HepG2 (cell line): ENCODE measurements around the gene L1CAM. TPM values are rescaled to one million over a fixed set of nuclear protein-coding genes. Genes with fewer than 3 reads are reported as not detected.

Source experiments
- ARID2 ChIP-seq: sonication (generic); formaldehyde crosslinking; IDR thresholded peaks from 2 replicates; pipeline ENCODE4 v1.8.1; 2022; ENCODE audit warnings: mild to moderate bottlenecking, missing genetic modification reagents, borderline replicate concordance
- CBX2 ChIP-seq, 2 experiments: fragments of 200-600 bp in 1 of 2; sonication (generic); formaldehyde crosslinking in 1 of 2; IDR thresholded peaks; 2 replicates each; pipeline versions ENCODE4 v1.7.0 to v1.8.1; 2018 to 2022; ENCODE audit warnings: low read depth in 2 of 2, low read length in 1 of 2, mild to moderate bottlenecking in 1 of 2, missing genetic modification reagents in 1 of 2
- FOXO1 ChIP-seq: sonication (generic); formaldehyde crosslinking; IDR thresholded peaks from 2 replicates; pipeline ENCODE4 v1.4.0; 2020; ENCODE audit warnings: missing genetic modification reagents
- GMEB2 ChIP-seq: IDR thresholded peaks from 2 replicates; pipeline ENCODE4 v1.6.1; 2016; ENCODE audit warnings: missing biosample characterization, missing genetic modification reagents, low read depth
- HMGXB4 ChIP-seq, 2 experiments: sonication (generic) in 1 of 2; formaldehyde crosslinking in 1 of 2; IDR thresholded peaks; 2 replicates each; pipeline versions ENCODE4 v1.4.0 to v1.6.1; 2018 to 2020; ENCODE audit warnings: missing genetic modification reagents in 2 of 2, borderline replicate concordance in 1 of 2, low read depth in 1 of 2, mild to moderate bottlenecking in 1 of 2, missing biosample characterization in 1 of 2
- HOXA3 ChIP-seq: sonication (generic); formaldehyde crosslinking; IDR thresholded peaks from 2 replicates; pipeline ENCODE4 v1.5.0; 2020; ENCODE audit warnings: missing genetic modification reagents
- JUND ChIP-seq: sonication (generic); formaldehyde crosslinking; IDR thresholded peaks from 2 replicates; pipeline ENCODE4 v1.8.0; 2022; ENCODE audit warnings: mild to moderate bottlenecking, missing genetic modification reagents
- KLF15 ChIP-seq: sonication (generic); formaldehyde crosslinking; IDR thresholded peaks from 2 replicates; pipeline ENCODE4 v1.8.1; 2023; ENCODE audit warnings: borderline replicate concordance, mild to moderate bottlenecking, inconsistent platforms, missing genetic modification reagents, mixed read lengths
- MAFK ChIP-seq, 2 experiments: IDR thresholded peaks in 1 of 2; conservative IDR thresholded peaks in 1 of 2; 2 replicates each; pipeline ENCODE4 v1.6.1; 2011; ENCODE audit warnings: improper control_type of control experiment in 2 of 2, low read length in 2 of 2
- SALL1 ChIP-seq: sonication (generic); formaldehyde crosslinking; IDR thresholded peaks from 2 replicates; pipeline ENCODE4 v1.8.0; 2022; ENCODE audit warnings: mild to moderate bottlenecking, missing genetic modification reagents
- ZBTB38 ChIP-seq: sonication (generic); formaldehyde crosslinking; IDR thresholded peaks from 2 replicates; pipeline ENCODE4 v1.5.1; 2020; ENCODE audit warnings: mild to moderate bottlenecking, missing genetic modification reagents
- ZNF264 ChIP-seq: sonication (generic); formaldehyde crosslinking; IDR thresholded peaks from 2 replicates; pipeline ENCODE4 v1.4.0; 2020; ENCODE audit warnings: missing genetic modification reagents
- ZNF382 ChIP-seq: sonication (generic); formaldehyde crosslinking; IDR thresholded peaks from 2 replicates; pipeline ENCODE4 v1.5.0; 2020; ENCODE audit warnings: missing genetic modification reagents, mild to moderate bottlenecking, borderline replicate concordance
- ZNF383 ChIP-seq: sonication (generic); formaldehyde crosslinking; IDR thresholded peaks from 2 replicates; pipeline ENCODE4 v1.4.0; 2020; ENCODE audit warnings: missing genetic modification reagents, mild to moderate bottlenecking, borderline replicate concordance
- ZNF569 ChIP-seq: sonication (generic); formaldehyde crosslinking; IDR thresholded peaks from 2 replicates; pipeline ENCODE4 v1.5.0; 2020; ENCODE audit warnings: mild to moderate bottlenecking, missing genetic modification reagents, moderate library complexity, borderline replicate concordance
- ZNF616 ChIP-seq: sonication (generic); formaldehyde crosslinking; IDR thresholded peaks from 2 replicates; pipeline ENCODE4 v1.5.0; 2020; ENCODE audit warnings: low read depth, mild to moderate bottlenecking, missing genetic modification reagents
- polyA plus RNA-seq, 8 experiments: library from polyadenylated mRNA; depleted of rRNA in 3 of 8; stranded (reverse) in 7 of 8; unstranded in 1 of 8; fragments of >200 nt; fragmentation: Illumina TruSeq in 4 of 8; extraction: Trizol in 4 of 8; gene quantifications; 2 replicates each; pipeline versions ENCODE4 v1.2.1 to v1.2.3, GENCODE V29; 2011 to 2016; ENCODE audit warnings: low read depth in 4 of 8, missing spikeins in 1 of 8, mixed read lengths in 1 of 8; ENCODE audit not compliant: insufficient read depth in 1 of 8
- total RNA-seq, 5 experiments: library from RNA; depleted of rRNA; stranded (reverse); fragments of >200 nt; fragmentation: Illumina TruSeq; extraction: Trizol; gene quantifications; 2 replicates each; pipeline ENCODE4 v1.2.3, GENCODE V29; 2016; ENCODE audit warnings: low read depth in 1 of 5
- TF ChIP-seq, protein P1 (sequence below): sonication (generic); formaldehyde crosslinking; IDR thresholded peaks from 2 replicates; pipeline ENCODE4 v1.5.1; 2020; ENCODE audit warnings: missing genetic modification reagents, mild to moderate bottlenecking, borderline replicate concordance
- TF ChIP-seq, protein P2 (sequence below): sonication (generic); formaldehyde crosslinking; IDR thresholded peaks from 2 replicates; pipeline ENCODE4 v1.4.0; 2020; ENCODE audit warnings: missing genetic modification reagents
- TF ChIP-seq, protein P3 (sequence below): sonication (generic); formaldehyde crosslinking; IDR thresholded peaks from 2 replicates; pipeline ENCODE4 v1.8.0; 2022; ENCODE audit warnings: mild to moderate bottlenecking, missing genetic modification reagents, borderline replicate concordance
- TF ChIP-seq, protein P4 (sequence below): sonication (generic); formaldehyde crosslinking; IDR thresholded peaks from 2 replicates; pipeline ENCODE4 v1.4.0; 2020; ENCODE audit warnings: missing genetic modification reagents

L1CAM gene
- total and polyA plus RNA-seq, 2 of the 13 experiments (the other 11 are each of a cell fraction or from before 2014, with no cell fraction given), result 1.4 to 2.0 TPM

DNA sequence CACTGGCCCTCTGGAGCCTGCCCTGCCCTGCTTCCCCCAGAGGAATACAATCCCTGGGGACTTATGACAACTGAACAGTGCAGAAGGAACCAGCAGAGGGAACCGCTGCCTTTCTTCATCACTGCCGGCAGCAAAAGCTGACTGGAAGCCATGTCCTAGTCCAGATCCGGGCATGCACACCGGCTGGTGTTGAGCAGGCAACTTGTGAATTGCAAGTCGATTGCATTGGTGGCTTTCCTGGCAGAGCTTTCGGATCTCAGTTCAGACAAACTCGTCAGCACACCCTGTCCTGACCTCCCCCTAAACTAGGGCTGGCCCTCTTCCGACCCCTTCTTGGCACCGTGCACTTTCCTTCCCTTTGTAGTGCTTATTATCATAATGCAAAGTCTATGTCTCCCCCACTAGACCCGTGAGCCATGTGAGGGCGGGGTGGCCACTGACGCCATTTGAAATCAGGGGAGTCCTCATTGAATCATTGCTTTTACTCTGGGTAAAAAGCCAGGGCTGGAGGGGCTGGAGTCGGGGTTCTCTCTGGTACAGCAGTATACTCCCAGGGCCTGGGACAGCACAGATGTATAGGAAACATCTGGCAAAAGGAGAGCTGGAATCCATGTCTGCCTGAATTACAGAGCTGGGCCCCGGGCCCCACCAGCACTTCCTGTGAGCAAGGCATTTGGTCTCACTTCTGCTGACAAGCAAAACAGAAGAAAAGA, 38.3 kb upstream of the L1CAM start (continued):
- TF ChIP-seq, protein P1, sequence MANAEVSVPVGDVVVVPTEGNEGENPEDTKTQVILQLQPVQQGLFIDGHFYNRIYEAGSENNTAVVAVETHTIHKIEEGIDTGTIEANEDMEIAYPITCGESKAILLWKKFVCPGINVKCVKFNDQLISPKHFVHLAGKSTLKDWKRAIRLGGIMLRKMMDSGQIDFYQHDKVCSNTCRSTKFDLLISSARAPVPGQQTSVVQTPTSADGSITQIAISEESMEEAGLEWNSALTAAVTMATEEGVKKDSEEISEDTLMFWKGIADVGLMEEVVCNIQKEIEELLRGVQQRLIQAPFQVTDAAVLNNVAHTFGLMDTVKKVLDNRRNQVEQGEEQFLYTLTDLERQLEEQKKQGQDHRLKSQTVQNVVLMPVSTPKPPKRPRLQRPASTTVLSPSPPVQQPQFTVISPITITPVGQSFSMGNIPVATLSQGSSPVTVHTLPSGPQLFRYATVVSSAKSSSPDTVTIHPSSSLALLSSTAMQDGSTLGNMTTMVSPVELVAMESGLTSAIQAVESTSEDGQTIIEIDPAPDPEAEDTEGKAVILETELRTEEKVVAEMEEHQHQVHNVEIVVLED (CRISPR knock-in tag), result no peak
- TF ChIP-seq ZNF264 (no peak), KLF15 (CRISPR knock-in tag) (no peak), HOXA3 (CRISPR knock-in tag) (peak; percentile 22; the same call in 1 of the 2 replicates), ZNF569 (CRISPR knock-in tag) (no peak), ZNF383 (no peak), MAFK (conservative IDR thresholded peaks at IDR 0.05 in 1 of 2, IDR thresholded peaks at IDR 0.05 in 1 of 2; ENCODE audit: low read length in 2 of 2) (no peak), GMEB2 (no peak), HMGXB4 (CRISPR knock-in tag; IDR thresholded peaks at IDR 0.05; ENCODE audit: borderline replicate concordance in 1 of 2, low read depth in 1 of 2) (peak in 1 of 2 experiments; percentile 42; a peak in 2 of 4 replicates), SALL1 (CRISPR knock-in tag) (0 out of 2 replicates have a peak, but pooled peaks have one; percentile 15), ARID2 (CRISPR knock-in tag) (no peak), JUND (CRISPR knock-in tag) (no peak), CBX2 (IDR thresholded peaks at IDR 0.05; ENCODE audit: low read depth, low read length) (no peak), CBX2 (CRISPR knock-in tag; IDR thresholded peaks at IDR 0.05; ENCODE audit: low read depth) (no peak), FOXO1 (no peak), ZNF382 (CRISPR knock-in tag) (no peak), ZBTB38 (no peak), ZNF616 (CRISPR knock-in tag) (no peak)
- TF ChIP-seq, protein P2, sequence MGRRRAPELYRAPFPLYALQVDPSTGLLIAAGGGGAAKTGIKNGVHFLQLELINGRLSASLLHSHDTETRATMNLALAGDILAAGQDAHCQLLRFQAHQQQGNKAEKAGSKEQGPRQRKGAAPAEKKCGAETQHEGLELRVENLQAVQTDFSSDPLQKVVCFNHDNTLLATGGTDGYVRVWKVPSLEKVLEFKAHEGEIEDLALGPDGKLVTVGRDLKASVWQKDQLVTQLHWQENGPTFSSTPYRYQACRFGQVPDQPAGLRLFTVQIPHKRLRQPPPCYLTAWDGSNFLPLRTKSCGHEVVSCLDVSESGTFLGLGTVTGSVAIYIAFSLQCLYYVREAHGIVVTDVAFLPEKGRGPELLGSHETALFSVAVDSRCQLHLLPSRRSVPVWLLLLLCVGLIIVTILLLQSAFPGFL (CRISPR knock-in tag), result no peak
- TF ChIP-seq, protein P3, sequence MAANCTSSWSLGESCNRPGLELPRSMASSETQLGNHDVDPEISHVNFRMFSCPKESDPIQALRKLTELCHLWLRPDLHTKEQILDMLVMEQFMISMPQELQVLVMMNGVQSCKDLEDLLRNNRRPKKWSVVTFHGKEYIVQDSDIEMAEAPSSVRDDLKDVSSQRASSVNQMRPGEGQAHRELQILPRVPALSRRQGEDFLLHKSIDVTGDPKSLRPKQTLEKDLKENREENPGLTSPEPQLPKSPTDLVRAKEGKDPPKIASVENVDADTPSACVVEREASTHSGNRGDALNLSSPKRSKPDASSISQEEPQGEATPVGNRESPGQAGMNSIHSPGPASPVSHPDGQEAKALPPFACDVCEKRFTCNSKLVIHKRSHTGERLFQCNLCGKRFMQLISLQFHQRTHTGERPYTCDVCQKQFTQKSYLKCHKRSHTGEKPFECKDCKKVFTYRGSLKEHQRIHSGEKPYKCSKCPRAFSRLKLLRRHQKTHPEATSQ (CRISPR knock-in tag), result no peak
- TF ChIP-seq, protein P4, sequence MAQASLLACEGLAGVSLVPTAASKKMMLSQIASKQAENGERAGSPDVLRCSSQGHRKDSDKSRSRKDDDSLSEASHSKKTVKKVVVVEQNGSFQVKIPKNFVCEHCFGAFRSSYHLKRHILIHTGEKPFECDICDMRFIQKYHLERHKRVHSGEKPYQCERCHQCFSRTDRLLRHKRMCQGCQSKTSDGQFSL, result no peak
